Ovary (tissue), 3 donors: ENCODE results near the gene SNAPC3.

Source experiments
- POLR2A ChIP-seq: fragments of 450-650 bp; IDR thresholded peaks from one replicate; pipeline ENCODE4 v1.6.1; 2017; ENCODE audit warnings: antibody characterized with exemption, mild to moderate bottlenecking, moderate library complexity
- TF ChIP-seq, protein P1 (sequence below), 3 donors: fragments of 450-650 bp in 2 of 3; fragments of 200-600 bp in 1 of 3; IDR thresholded peaks; one replicate each; pipeline versions ENCODE4 v1.5.1 to v1.8.0; 2016 to 2022; ENCODE audit warnings: antibody characterized with exemption in 3 of 3, mild to moderate bottlenecking in 1 of 3
- donor health status: DM: no; HTN: no; CAD: no.

DNA sequence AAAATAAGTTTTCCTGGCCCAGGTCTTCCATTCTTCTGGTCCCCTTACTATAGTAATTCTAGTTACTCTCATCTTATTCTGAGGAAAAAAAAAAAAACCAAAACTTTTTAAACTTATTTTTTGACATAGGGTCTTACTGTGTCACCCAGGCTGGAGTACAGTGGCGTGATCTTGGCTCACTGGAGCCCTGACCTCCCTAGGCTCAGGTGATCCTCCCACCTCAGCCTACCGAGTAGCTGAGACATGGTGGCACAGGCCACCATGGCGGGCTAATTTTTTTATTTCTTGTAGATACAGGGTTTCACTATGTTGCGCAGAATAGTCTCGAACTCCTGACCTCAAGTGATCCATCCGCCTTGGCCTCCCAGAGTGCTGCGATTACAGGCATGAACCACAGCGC, 38.4 kb downstream of the SNAPC3 start:
- TF ChIP-seq, protein P1, sequence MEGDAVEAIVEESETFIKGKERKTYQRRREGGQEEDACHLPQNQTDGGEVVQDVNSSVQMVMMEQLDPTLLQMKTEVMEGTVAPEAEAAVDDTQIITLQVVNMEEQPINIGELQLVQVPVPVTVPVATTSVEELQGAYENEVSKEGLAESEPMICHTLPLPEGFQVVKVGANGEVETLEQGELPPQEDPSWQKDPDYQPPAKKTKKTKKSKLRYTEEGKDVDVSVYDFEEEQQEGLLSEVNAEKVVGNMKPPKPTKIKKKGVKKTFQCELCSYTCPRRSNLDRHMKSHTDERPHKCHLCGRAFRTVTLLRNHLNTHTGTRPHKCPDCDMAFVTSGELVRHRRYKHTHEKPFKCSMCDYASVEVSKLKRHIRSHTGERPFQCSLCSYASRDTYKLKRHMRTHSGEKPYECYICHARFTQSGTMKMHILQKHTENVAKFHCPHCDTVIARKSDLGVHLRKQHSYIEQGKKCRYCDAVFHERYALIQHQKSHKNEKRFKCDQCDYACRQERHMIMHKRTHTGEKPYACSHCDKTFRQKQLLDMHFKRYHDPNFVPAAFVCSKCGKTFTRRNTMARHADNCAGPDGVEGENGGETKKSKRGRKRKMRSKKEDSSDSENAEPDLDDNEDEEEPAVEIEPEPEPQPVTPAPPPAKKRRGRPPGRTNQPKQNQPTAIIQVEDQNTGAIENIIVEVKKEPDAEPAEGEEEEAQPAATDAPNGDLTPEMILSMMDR (IDR thresholded peaks at IDR 0.05) = no peak
- no peak for TF ChIP-seq POLR2A
